GM12878 (cell line): ENCODE results near the gene TBXA2R. TPM values are rescaled to one million over a fixed set of nuclear protein-coding genes. Genes with fewer than 3 reads are reported as not detected.
A peak's percentile ranks its signal among the peaks of the same experiment; 100 is the strongest.

Experiments
- ATF7 ChIP-seq: fragments of 450-650 bp; IDR thresholded peaks from 2 replicates; pipeline ENCODE4 v1.6.1; 2016; ENCODE audit warnings: low read depth, mild to moderate bottlenecking
- BACH1 ChIP-seq: fragments of 450-650 bp; IDR thresholded peaks from 2 replicates; pipeline ENCODE4 v1.6.1; 2017; ENCODE audit warnings: mild to moderate bottlenecking, borderline replicate concordance
- CEBPB ChIP-seq, 2 experiments: fragments of 150-350 bp in 1 of 2; IDR thresholded peaks; 2 replicates each; pipeline ENCODE4 v1.6.1; 2012 to 2014; ENCODE audit warnings: low read depth in 2 of 2, low read length in 2 of 2, borderline replicate concordance in 1 of 2, inconsistent platforms in 1 of 2
- HDAC2 ChIP-seq: fragments of 200-600 bp; sonication (generic); IDR thresholded peaks from 2 replicates; pipeline ENCODE4 v1.6.1; 2017
- HSF1 ChIP-seq: fragments of 150-350 bp; IDR thresholded peaks from 2 replicates; pipeline ENCODE4 v1.6.1; 2014; ENCODE audit warnings: mild to moderate bottlenecking, low read depth, low read length
- JUNB ChIP-seq: IDR thresholded peaks from 2 replicates; pipeline ENCODE4 v1.6.1; 2016; ENCODE audit warnings: antibody characterized with exemption, mild to moderate bottlenecking
- MTA2 ChIP-seq: fragments of 450-650 bp; IDR thresholded peaks from 2 replicates; pipeline ENCODE4 v1.6.1; 2016; ENCODE audit warnings: low read depth, mild to moderate bottlenecking, moderate library complexity
- MTA3 ChIP-seq: IDR thresholded peaks from 2 replicates; pipeline ENCODE4 v1.6.1; 2012; ENCODE audit warnings: low read length, inconsistent platforms, borderline replicate concordance
- NFIC ChIP-seq: IDR thresholded peaks from 2 replicates; pipeline ENCODE4 v1.6.1; 2012; ENCODE audit warnings: low read depth, mild to moderate bottlenecking, inconsistent platforms, low read length, moderate library complexity
- NFYB ChIP-seq: IDR thresholded peaks from 2 replicates; pipeline ENCODE4 v1.6.1; 2011; ENCODE audit warnings: low read depth, mild to moderate bottlenecking, low read length, improper control_type of control experiment, moderate library complexity; ENCODE audit not compliant: insufficient read depth
- NKRF ChIP-seq: fragments of 450-650 bp; conservative IDR thresholded peaks from 2 replicates; pipeline ENCODE4 v1.6.1; 2017; ENCODE audit warnings: mild to moderate bottlenecking, moderate library complexity
- NRF1 ChIP-seq: conservative IDR thresholded peaks from 2 replicates; pipeline ENCODE4 v1.6.1; 2011; ENCODE audit warnings: mild to moderate bottlenecking, low read depth, low read length, improper control_type of control experiment
- RB1 ChIP-seq: fragments of 450-650 bp; formaldehyde crosslinking; IDR thresholded peaks from 2 replicates; pipeline ENCODE4 v1.6.1; 2017; ENCODE audit warnings: mild to moderate bottlenecking, borderline replicate concordance
- REST ChIP-seq: IDR thresholded peaks from 2 replicates; pipeline ENCODE4 v1.6.1; 2012; ENCODE audit warnings: mild to moderate bottlenecking, low read depth, low read length
- SMARCA5 ChIP-seq: fragments of 450-650 bp; IDR thresholded peaks from 2 replicates; pipeline ENCODE4 v1.6.1; 2017; ENCODE audit warnings: mild to moderate bottlenecking
- SRF ChIP-seq, 2 experiments: IDR thresholded peaks; 2 replicates each; pipeline ENCODE4 v1.6.1; 2011; ENCODE audit warnings: low read depth in 2 of 2, low read length in 2 of 2, mild to moderate bottlenecking in 1 of 2, moderate library complexity in 1 of 2
- SUZ12 ChIP-seq: fragments of 200-600 bp; sonication (generic); IDR thresholded peaks from one replicate; pipeline ENCODE4 v1.6.1; 2018; ENCODE audit warnings: antibody characterized with exemption, mild to moderate bottlenecking; ENCODE audit not compliant: unreplicated experiment
- TBL1XR1 ChIP-seq: IDR thresholded peaks from 2 replicates; pipeline ENCODE4 v1.6.1; 2012; ENCODE audit warnings: low read depth, low read length, improper control_type of control experiment
- TCF3 ChIP-seq: IDR thresholded peaks from 2 replicates; pipeline ENCODE4 v1.6.1; 2012; ENCODE audit warnings: low read depth, mild to moderate bottlenecking, low read length, borderline replicate concordance; ENCODE audit not compliant: insufficient read depth
- YY1 ChIP-seq: IDR thresholded peaks from 2 replicates; pipeline ENCODE4 v1.6.1; 2011; ENCODE audit warnings: low read depth, mild to moderate bottlenecking, low read length
- ZNF24 ChIP-seq: fragments of 450-650 bp; IDR thresholded peaks from 2 replicates; pipeline ENCODE4 v1.6.1; 2017; ENCODE audit warnings: antibody characterized with exemption, mild to moderate bottlenecking
- polyA plus RNA-seq, 11 experiments: library from polyadenylated mRNA; depleted of rRNA in 4 of 11; unstranded in 6 of 11; stranded (reverse) in 5 of 11; fragments of >200 nt; fragmentation: Nextera tagmentation in 4 of 11; fragmentation: Illumina TruSeq in 1 of 11; extraction: Ambion mirVana in 4 of 11; extraction: Trizol in 1 of 11; gene quantifications; 1 replicate in 1 of 11; 2 replicates in 10 of 11; pipeline versions ENCODE4 v1.2.1 to v1.2.3, GENCODE V29; 2011 to 2016; ENCODE audit warnings: inconsistent platforms in 2 of 11, missing spikeins in 2 of 11, low read depth in 1 of 11
- total RNA-seq, 4 experiments: library from RNA; depleted of rRNA in 3 of 4; stranded (reverse); fragments of >200 nt in 3 of 4; fragmentation: Illumina TruSeq in 1 of 4; extraction: Trizol in 1 of 4; gene quantifications; 2 replicates each; pipeline versions ENCODE4 v1.2.1 to v1.2.3, GENCODE V29; 2013 to 2021

TBXA2R gene
- total and polyA plus RNA-seq, 10 of the 15 experiments (the other 5 are each of a cell fraction or from before 2014, with no cell fraction given), result 0.03 TPM; not detected in 8

GRCh38 chr19:3556978-3557460 lies 49.7 kb downstream of the TBXA2R start (continued):
- TF ChIP-seq REST, result peak; percentile 56; the same call in 1 of the 2 replicates
- no peak for TF ChIP-seq CEBPB (IDR thresholded peaks at IDR 0.05; ENCODE audit: borderline replicate concordance in 1 of 2, low read depth in 2 of 2, low read length in 2 of 2)
- TF ChIP-seq NRF1, result no peak
- TF ChIP-seq NFIC, result no peak
- peak; percentile 82 for TF ChIP-seq NKRF
- TF ChIP-seq HDAC2, result no peak
- TF ChIP-seq HSF1, result no peak
- TF ChIP-seq TBL1XR1, result no peak
- TF ChIP-seq ATF7, result no peak
- TF ChIP-seq YY1, result no peak
- TF ChIP-seq MTA3, result no peak
- no peak for TF ChIP-seq MTA2
- no peak for TF ChIP-seq ZNF24
- TF ChIP-seq RB1, result no peak
- TF ChIP-seq SUZ12, result no peak
- TF ChIP-seq BACH1, result peak; percentile 89; the same call in 1 of the 2 replicates
- TF ChIP-seq NFYB, result no peak
- no peak for TF ChIP-seq SRF (IDR thresholded peaks at IDR 0.05; ENCODE audit: low read depth in 2 of 2, low read length in 2 of 2)
- TF ChIP-seq JUNB, result no peak
- peak; percentile 83 for TF ChIP-seq TCF3
- TF ChIP-seq SMARCA5, result no peak
